Prostate gland (tissue), 2 donors: ENCODE results near the gene KCNJ14.

Experiments used
- POLR2A ChIP-seq: fragments of 450-650 bp; IDR thresholded peaks from one replicate; pipeline ENCODE4 v1.6.1; 2016; ENCODE audit warnings: antibody characterized with exemption, mild to moderate bottlenecking
- POLR2AphosphoS5 ChIP-seq: sonication (generic); formaldehyde crosslinking; IDR thresholded peaks from one replicate; pipeline ENCODE4 v1.6.1; 2017; ENCODE audit warnings: antibody characterized with exemption
- TF ChIP-seq, protein P1 (sequence below), 4 experiments: fragments of 200-600 bp in 2 of 4; fragments of 450-650 bp in 2 of 4; sonication (generic) in 2 of 4; IDR thresholded peaks; 1 replicate in 3 of 4; 2 replicates in 1 of 4; pipeline ENCODE4 v1.5.1; 2016 to 2019; ENCODE audit warnings: antibody characterized with exemption in 4 of 4, mild to moderate bottlenecking in 2 of 4, moderate library complexity in 2 of 4

DNA sequence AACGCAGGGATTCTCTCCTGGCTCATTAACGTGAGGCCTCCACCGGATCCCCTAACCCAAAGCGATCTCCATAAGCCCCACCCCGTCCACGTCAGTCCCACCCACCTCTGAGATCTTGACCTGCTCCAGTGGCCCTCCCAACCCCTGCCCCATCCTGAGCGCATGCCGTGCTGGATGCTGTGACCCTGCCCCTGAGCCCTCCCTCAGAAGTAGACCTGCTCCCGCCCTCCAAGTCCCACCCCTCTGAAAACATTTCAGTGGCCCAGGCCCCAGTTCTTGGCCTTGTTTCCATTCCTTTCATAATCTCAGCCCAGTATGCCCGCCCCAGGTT, 36.4 kb downstream of the KCNJ14 start:
- TF ChIP-seq POLR2AphosphoS5 (no peak), POLR2A (no peak)
- TF ChIP-seq, protein P1, sequence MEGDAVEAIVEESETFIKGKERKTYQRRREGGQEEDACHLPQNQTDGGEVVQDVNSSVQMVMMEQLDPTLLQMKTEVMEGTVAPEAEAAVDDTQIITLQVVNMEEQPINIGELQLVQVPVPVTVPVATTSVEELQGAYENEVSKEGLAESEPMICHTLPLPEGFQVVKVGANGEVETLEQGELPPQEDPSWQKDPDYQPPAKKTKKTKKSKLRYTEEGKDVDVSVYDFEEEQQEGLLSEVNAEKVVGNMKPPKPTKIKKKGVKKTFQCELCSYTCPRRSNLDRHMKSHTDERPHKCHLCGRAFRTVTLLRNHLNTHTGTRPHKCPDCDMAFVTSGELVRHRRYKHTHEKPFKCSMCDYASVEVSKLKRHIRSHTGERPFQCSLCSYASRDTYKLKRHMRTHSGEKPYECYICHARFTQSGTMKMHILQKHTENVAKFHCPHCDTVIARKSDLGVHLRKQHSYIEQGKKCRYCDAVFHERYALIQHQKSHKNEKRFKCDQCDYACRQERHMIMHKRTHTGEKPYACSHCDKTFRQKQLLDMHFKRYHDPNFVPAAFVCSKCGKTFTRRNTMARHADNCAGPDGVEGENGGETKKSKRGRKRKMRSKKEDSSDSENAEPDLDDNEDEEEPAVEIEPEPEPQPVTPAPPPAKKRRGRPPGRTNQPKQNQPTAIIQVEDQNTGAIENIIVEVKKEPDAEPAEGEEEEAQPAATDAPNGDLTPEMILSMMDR (IDR thresholded peaks at IDR 0.05), result no peak
